K562 (cell line): ENCODE results near the gene C1QL3. TPM values are rescaled to one million over a fixed set of nuclear protein-coding genes. Genes with fewer than 3 reads are reported as not detected.
A peak's percentile ranks its signal among the peaks of the same experiment; 100 is the strongest.

Experiments used
- JUND ChIP-seq, 2 experiments: IDR thresholded peaks; 2 replicates in 1 of 2; 3 replicates in 1 of 2; pipeline ENCODE4 v1.6.1; 2011; ENCODE audit warnings: borderline replicate concordance in 2 of 2, low read depth in 2 of 2, low read length in 2 of 2, improper control_type of control experiment in 1 of 2, missing biosample characterization in 1 of 2, missing genetic modification characterization in 1 of 2, missing genetic modification reagents in 1 of 2
- RBM14 ChIP-seq: fragments of 200-400 bp; formaldehyde crosslinking; IDR thresholded peaks from 2 replicates; pipeline ENCODE4 v1.6.1; 2018; ENCODE audit warnings: low read depth, mild to moderate bottlenecking, low read length, moderate library complexity, borderline replicate concordance; ENCODE audit not compliant: insufficient read depth
- ZBTB40 ChIP-seq, 2 experiments: fragments of 450-650 bp in 1 of 2; sonication (generic) in 1 of 2; formaldehyde crosslinking in 1 of 2; IDR thresholded peaks; 2 replicates each; pipeline versions ENCODE4 v1.7.1 to v1.9.0; 2016 to 2022; ENCODE audit warnings: inconsistent platforms in 1 of 2, mild to moderate bottlenecking in 1 of 2, missing genetic modification reagents in 1 of 2
- ZNF583 ChIP-seq: fragments of 250-450 bp; sonication (Bioruptor Pico); IDR thresholded peaks from 2 replicates; pipeline ENCODE4 v1.4.0; 2020
- polyA plus RNA-seq, 8 experiments: library from polyadenylated mRNA; depleted of rRNA in 4 of 8; stranded (reverse) in 5 of 8; unstranded in 3 of 8; fragments of >200 nt; fragmentation: Nextera tagmentation in 2 of 8; fragmentation: Illumina TruSeq in 1 of 8; extraction: Ambion mirVana in 2 of 8; extraction: Trizol in 1 of 8; gene quantifications; 2 replicates each; pipeline versions ENCODE4 v1.2.1 to v1.2.3, GENCODE V29; 2011 to 2014; ENCODE audit warnings: inconsistent platforms in 1 of 8, missing spikeins in 1 of 8
- total RNA-seq, 7 experiments: library from RNA; depleted of rRNA in 6 of 7; stranded (reverse); fragments of >200 nt in 6 of 7; fragmentation: Illumina TruSeq in 2 of 7; extraction: Trizol in 2 of 7; gene quantifications; 2 replicates each; pipeline versions ENCODE4 v1.2.1 to v1.2.3, GENCODE V29; 2011 to 2021; ENCODE audit warnings: low replicate concordance in 1 of 7

Gene C1QL3
- total and polyA plus RNA-seq, 9 of the 15 experiments (the other 6 are each of a cell fraction or from before 2014, with no cell fraction given) = 0.28 to 0.37 TPM; not detected in 7

DNA sequence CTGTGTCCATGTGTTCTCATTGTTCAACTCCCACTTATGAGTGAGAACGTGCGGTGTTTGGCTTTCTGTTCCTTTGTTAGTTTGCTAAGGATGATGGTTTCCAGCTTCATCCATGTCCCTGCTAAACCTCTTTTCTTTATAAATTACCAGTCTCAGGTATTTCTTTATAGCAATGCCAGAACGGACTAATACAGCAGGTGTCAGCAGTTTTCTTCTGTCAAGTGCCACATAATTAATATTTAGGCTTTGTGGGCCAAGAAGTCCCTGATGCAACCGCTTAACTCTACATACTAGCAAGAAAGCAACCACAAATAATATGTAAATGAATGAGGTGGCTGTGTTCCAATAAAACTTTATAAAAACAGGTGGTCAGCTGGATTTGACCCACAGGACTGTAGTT, 26.3 kb upstream of the C1QL3 start (continued):
- TF ChIP-seq ZBTB40 (IDR thresholded peaks at IDR 0.05) = peak; percentile 55; the same call in 1 of the 2 replicates
- no peak for TF ChIP-seq ZBTB40 (CRISPR knock-in tag; IDR thresholded peaks at IDR 0.05)
- no peak for TF ChIP-seq ZNF583 (CRISPR knock-in tag)
- no peak for TF ChIP-seq RBM14
- TF ChIP-seq JUND (IDR thresholded peaks at IDR 0.05; ENCODE audit: borderline replicate concordance, low read depth, low read length) = no peak
- no peak for TF ChIP-seq JUND (tag; IDR thresholded peaks at IDR 0.05; ENCODE audit: borderline replicate concordance, low read depth, low read length)
